ENCODE results near the gene SNX19.

- TF ChIP-seq ZFX (IDR thresholded peaks at IDR 0.05; ENCODE audit: borderline replicate concordance) (no peak), CTCF (IDR thresholded peaks at IDR 0.05) (no peak)
These were observed 81.4 kb downstream of the SNX19 start for GRCh38 chr11:130834886-130835285.
